Activated CD4-positive, alpha-beta T cell treated with anti-CD3 and anti-CD28 coated beads for 36 hours (primary cell): Measurements from ENCODE around the gene INSM1. TPM values are rescaled to one million over a fixed set of nuclear protein-coding genes. Genes with fewer than 3 reads are reported as not detected.

Experiments used
- ATAC-seq: fragments of 200-7000 bp; cut with Tn5 transposase; one replicate; pipeline ENCODE4 v1.10.0; 2021; ENCODE audit warnings: mild to moderate bottlenecking, moderate library complexity
- CTCF ChIA-PET: fragments of 350-600 bp; sonication (Branson Sonifier 250); formaldehyde crosslinking; loops from one replicate; lab custom pipeline; 2021; ENCODE audit warnings: antibody characterized with exemption; lab: Charles Lee
- POLR2A ChIA-PET: fragments of 350-600 bp; sonication (Branson Sonifier 250); formaldehyde crosslinking; loops from one replicate; lab custom pipeline; 2021; ENCODE audit warnings: antibody characterized with exemption, inconsistent platforms; lab: Charles Lee
- DNase-seq: peaks from one replicate; pipeline ENCODE4 v3.0.0-alpha.2; 2020
- H3K27ac Mint-ChIP-seq: one replicate; pipeline ENCODE4 v1.8.0; 2021; ENCODE audit warnings: mixed read lengths
- H3K27me3 Mint-ChIP-seq: one replicate; pipeline ENCODE4 v1.8.0; 2021; ENCODE audit warnings: mixed read lengths
- H3K36me3 Mint-ChIP-seq: one replicate; pipeline ENCODE4 v1.8.0; 2021; ENCODE audit warnings: low read depth, mixed read lengths
- H3K4me1 Mint-ChIP-seq: one replicate; pipeline ENCODE4 v1.8.0; 2021; ENCODE audit warnings: mixed read lengths
- H3K4me3 Mint-ChIP-seq: one replicate; pipeline ENCODE4 v1.8.0; 2021; ENCODE audit warnings: mild to moderate bottlenecking, moderate library complexity, mixed read lengths
- H3K9me3 Mint-ChIP-seq: one replicate; pipeline ENCODE4 v1.8.0; 2021; ENCODE audit warnings: low read depth, mixed read lengths
- intact Hi-C, 2 experiments: fragments of 100-400 bp; cut with DNase I in 1 of 2; cut with micrococcal nuclease in 1 of 2; formaldehyde crosslinking; loops; one replicate each; pipeline versions ENCODE4 v1.14.2 to v1.15.1; 2022 to 2024; cut with DNase I, micrococcal nuclease
- total RNA-seq, 2 experiments: library from RNA; stranded (reverse); gene quantifications; one replicate each; pipeline ENCODE4 v1.2.3, GENCODE V29; 2021

The INSM1 gene
- total RNA-seq, 2 experiments from 2014 or later: 6.1 to 6.8 TPM

DNA sequence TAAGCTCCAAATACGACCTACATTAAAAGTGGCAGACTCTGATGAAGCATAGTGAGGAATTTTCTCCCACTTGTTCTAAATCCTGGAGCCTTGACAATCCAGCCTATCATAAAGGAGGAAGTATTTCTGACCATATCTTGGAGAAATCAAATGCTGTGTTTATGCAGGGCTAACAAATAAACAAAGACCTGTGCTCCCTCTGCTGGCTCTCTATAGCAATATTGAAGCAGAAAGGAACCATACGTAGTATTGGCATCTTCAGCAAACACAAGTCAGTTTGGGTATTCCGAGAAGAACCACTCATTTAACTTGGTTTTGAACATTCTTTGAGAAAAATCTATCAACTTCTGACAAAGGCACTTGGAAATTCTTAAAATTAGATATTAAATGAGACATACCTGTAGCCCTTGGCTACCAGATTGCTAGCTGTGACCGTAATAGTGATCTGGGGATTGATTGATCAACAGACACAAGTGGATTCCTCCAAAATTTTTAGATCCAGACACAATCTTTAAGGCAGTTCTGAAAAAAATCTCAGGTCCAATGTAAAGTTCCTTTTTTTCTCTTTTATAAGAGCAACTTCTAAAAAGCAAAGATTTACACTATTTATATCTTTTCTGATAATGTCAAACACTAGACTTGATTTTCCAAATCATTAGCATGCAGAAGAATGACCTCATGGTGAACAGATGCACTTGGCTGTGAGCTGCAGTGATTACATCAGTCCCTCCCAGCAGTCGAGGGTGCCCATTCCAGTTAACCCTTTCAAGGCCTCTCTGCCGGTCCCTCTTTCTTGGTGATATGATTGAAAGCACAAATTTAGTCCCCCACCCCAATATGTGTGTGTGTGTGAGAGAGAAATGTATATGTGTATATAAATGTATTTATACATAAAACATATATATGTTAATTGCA, 40.2 kb downstream of the INSM1 start:
- Mint-ChIP-seq H3K36me3 (peaks cover 25% of the 10 kb centered on the region), H3K4me1 (peaks cover 34% of the 10 kb centered on the region), H3K9me3 (no peaks in the 10 kb centered on the region), H3K27me3 (no peaks in the 10 kb centered on the region), H3K27ac (no peak overlapping the region), H3K4me3 (no peak overlapping the region)
- POLR2A ChIA-PET: no interaction called here
- no peak for DNase-seq
- CTCF ChIA-PET: interaction anchor here (0.6 to 0.9 kb wide), 2 partner anchors 8 to 84 kb away, joined by 3 to 4 read pairs; no protein-coding TSS in a partner anchor
- no peak for ATAC-seq
- intact Hi-C loops: no loop called here

DNA sequence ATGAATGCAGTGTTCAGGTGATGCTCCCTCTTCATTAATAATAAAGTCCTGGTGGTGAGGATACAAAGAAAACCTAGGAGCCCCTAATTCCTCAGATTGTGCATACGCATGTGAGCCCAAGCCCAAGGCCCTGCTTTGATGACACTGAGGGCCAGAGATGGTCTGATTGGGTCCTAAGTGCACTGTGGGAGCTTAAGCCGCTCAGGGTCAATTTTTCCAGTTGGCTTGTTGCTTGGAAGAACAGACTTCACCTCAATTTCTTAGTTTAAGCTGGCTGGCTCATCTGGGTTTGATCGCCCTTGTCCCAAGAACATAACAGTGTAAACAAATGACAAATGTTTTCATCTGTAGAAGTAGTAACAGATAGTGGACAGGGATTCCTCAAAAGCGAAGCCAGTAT, 41.4 kb downstream of the INSM1 start:
- ChIA-PET POLR2A (no interaction called here), CTCF (interaction anchor here (0.7 to 1.8 kb wide), 5 partner anchors 9 to 83 kb away, joined by 3 to 5 read pairs (median 3); no protein-coding TSS in a partner anchor)
- intact Hi-C loops: no loop called here
- ATAC-seq (no peak), DNase-seq (no peak)
- H3K27me3 Mint-ChIP-seq: no peaks in the 10 kb centered on the region
- H3K27ac Mint-ChIP-seq: peak overlapping the region; percentile 9
- no peak overlapping the region for H3K4me3 Mint-ChIP-seq
- peaks cover 22% of the 10 kb centered on the region for H3K36me3 Mint-ChIP-seq
- H3K9me3 Mint-ChIP-seq: no peaks in the 10 kb centered on the region
- H3K4me1 Mint-ChIP-seq: peaks cover 41% of the 10 kb centered on the region

DNA sequence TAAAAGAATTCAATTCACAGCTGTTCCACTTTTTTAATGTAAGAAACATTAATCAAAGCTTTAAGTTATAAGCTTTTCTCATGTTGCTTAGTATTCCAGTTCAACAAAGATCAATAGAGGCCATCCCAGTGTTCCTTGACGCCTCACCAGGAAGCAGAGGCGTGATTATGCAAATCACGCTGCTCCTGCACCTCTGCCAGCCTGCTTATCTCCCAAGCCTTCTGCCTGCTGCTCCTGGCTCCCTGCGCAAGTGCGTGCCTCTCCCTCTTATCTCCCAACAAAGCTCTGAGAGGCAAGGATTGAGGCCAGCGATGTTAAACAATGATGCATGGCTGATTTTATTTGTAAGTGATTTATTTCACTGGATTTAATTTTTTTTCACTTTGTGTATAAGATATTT, 42.8 kb downstream of the INSM1 start:
- H3K4me3 Mint-ChIP-seq: peak overlapping the region; percentile 63
- ATAC-seq (no peak), DNase-seq (no peak)
- H3K27me3 Mint-ChIP-seq: no peaks in the 10 kb centered on the region
- ChIA-PET CTCF (interaction anchor here (0.8 to 2.3 kb wide), 6 partner anchors 15 to 183 kb away, joined by 3 to 8 read pairs (median 3); no protein-coding TSS in a partner anchor), POLR2A (no interaction called here)
- intact Hi-C loops: no loop called here
- H3K36me3 Mint-ChIP-seq: peaks cover 20% of the 10 kb centered on the region
- H3K4me1 Mint-ChIP-seq: peaks cover 49% of the 10 kb centered on the region
- H3K27ac Mint-ChIP-seq: peak overlapping the region; percentile 45
- no peaks in the 10 kb centered on the region for H3K9me3 Mint-ChIP-seq

DNA sequence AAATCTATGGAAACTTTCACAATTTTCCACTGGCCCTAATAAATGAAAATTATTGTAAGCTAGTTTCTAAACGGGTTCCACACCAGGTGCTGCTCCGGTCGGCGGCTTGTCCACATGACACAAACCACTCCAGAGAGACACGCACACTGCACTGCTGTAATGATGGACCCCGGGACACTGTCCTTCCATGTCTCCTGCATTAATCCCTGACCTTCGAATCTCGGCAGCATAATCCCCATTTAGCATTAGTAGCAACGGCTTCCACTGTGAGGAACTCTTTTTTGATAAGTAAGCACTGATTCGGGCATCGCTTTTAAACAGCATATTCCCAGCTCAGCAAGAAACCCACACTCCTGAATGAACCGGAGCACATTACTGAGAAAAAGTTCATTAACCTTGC, 43.5 kb downstream of the INSM1 start:
- H3K4me1 Mint-ChIP-seq: peaks cover 52% of the 10 kb centered on the region
- no peak for ATAC-seq
- CTCF ChIA-PET: interaction anchor here (0.8 to 2.3 kb wide), 4 partner anchors 40 to 414 kb away, joined by 3 to 8 read pairs (median 3); no protein-coding TSS in a partner anchor
- peaks cover 17% of the 10 kb centered on the region for H3K36me3 Mint-ChIP-seq
- peak overlapping the region; percentile 92 for H3K27ac Mint-ChIP-seq
- DNase-seq: no peak
- POLR2A ChIA-PET: no interaction called here
- H3K9me3 Mint-ChIP-seq: no peaks in the 10 kb centered on the region
- no peaks in the 10 kb centered on the region for H3K27me3 Mint-ChIP-seq
- intact Hi-C loops: no loop called here
- peak overlapping the region; percentile 63 for H3K4me3 Mint-ChIP-seq

DNA sequence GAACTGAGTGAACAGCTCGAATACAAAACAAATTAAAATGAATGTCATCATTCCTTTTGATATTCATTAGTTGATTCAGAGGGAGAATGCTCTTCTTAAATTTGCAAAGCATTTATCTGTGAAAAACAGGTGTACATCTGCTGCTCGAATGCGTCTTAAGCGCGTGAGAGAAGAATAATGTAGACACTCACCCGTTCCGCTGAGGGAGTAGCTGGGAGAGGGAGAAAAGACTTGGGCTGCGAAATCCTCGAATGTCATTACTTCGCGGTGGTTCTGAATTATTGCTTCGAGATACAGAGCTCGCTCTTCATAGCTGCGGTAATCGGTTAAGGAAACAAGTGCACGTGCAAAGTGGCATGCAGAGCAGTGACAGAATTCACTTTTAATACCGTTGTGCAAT, 43.9 kb downstream of the INSM1 start:
- ATAC-seq (no peak), DNase-seq (no peak)
- Mint-ChIP-seq H3K4me1 (peaks cover 52% of the 10 kb centered on the region), H3K4me3 (peak overlapping the region; percentile 63), H3K9me3 (no peaks in the 10 kb centered on the region), H3K36me3 (peaks cover 17% of the 10 kb centered on the region), H3K27me3 (no peaks in the 10 kb centered on the region), H3K27ac (peak overlapping the region; percentile 92)
- ChIA-PET CTCF (interaction anchor here (0.9 to 2.3 kb wide), 3 partner anchors 41 to 414 kb away, joined by 3 to 8 read pairs (median 3); no protein-coding TSS in a partner anchor), POLR2A (interaction anchor here (2.0 kb wide), 1 partner anchor 80 kb away, joined by 7 read pairs; no protein-coding TSS in a partner anchor)
- intact Hi-C loops: loop anchor here in 1 of 2 experiments (2.0 kb wide), 1 partner anchor 47 kb away; no protein-coding TSS in a partner anchor

DNA sequence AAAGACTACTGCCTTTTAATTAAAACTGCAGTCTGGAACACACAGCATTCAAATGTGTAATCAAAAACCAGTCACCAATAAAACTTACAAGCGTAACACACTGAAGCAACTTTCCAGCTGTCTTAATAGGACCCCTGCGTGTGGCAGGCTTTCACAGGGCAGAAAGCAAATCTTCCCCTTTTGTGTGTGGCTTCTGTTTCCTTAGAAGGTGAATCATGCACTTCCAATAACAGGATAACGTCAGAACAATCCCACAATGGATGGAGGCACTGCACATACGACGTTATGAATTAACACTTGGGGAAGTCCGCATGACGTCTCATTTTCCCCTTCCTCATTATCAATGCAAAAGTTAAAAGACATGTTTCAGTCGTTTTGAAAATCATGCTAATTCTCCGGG, 44.8 kb downstream of the INSM1 start:
- intact Hi-C loops: loop anchor here (1.0 to 2.0 kb wide), 3 partner anchors 48 to 79 kb away; no protein-coding TSS in a partner anchor
- peak; percentile 86 for ATAC-seq
- Mint-ChIP-seq H3K9me3 (no peaks in the 10 kb centered on the region), H3K27me3 (no peaks in the 10 kb centered on the region), H3K4me1 (peaks cover 60% of the 10 kb centered on the region), H3K27ac (peak overlapping the region; percentile 92), H3K4me3 (peak overlapping the region; percentile 63), H3K36me3 (peaks cover 14% of the 10 kb centered on the region)
- CTCF ChIA-PET: interaction anchor here (2.3 kb wide), 1 partner anchor 181 kb away, joined by 8 read pairs; no protein-coding TSS in a partner anchor
- DNase-seq: peak; percentile 55
- POLR2A ChIA-PET: interaction anchor here (2.0 kb wide), 1 partner anchor 79 kb away, joined by 7 read pairs; no protein-coding TSS in a partner anchor

DNA sequence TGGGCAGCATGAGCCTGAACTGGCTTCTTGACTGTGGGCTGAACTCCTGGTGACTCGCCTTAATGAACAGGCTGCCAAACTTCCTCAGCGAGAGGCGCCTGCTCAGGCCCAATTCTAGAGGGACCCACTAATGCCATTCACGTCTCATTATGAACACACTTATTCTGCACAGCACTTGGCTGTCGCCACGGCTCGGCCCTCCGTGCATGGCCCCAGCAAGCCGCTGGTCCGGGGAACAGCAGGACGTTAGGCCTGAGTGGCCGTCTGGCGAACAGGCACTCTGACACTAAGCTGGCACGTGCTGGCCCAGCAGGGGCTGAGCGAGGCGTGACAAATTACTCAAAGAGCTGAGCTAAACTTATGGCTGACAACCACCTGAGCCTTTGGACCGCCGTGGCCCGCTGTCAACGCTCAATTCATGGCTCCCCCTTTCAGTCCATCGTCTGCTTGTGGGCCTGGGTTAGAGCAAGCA, 45.9 kb downstream of the INSM1 start:
- H3K27ac Mint-ChIP-seq: peak overlapping the region; percentile 92
- H3K4me1 Mint-ChIP-seq: peaks cover 67% of the 10 kb centered on the region
- DNase-seq (no peak), ATAC-seq (no peak)
- no peaks in the 10 kb centered on the region for H3K9me3 Mint-ChIP-seq
- ChIA-PET CTCF (no interaction called here), POLR2A (interaction anchor here (2.0 kb wide), 1 partner anchor 78 kb away, joined by 7 read pairs; no protein-coding TSS in a partner anchor)
- H3K36me3 Mint-ChIP-seq: peaks cover 17% of the 10 kb centered on the region
- no peaks in the 10 kb centered on the region for H3K27me3 Mint-ChIP-seq
- intact Hi-C loops: loop anchor here (1.0 to 2.0 kb wide), 3 partner anchors 49 to 77 kb away; no protein-coding TSS in a partner anchor
- no peak overlapping the region for H3K4me3 Mint-ChIP-seq

DNA sequence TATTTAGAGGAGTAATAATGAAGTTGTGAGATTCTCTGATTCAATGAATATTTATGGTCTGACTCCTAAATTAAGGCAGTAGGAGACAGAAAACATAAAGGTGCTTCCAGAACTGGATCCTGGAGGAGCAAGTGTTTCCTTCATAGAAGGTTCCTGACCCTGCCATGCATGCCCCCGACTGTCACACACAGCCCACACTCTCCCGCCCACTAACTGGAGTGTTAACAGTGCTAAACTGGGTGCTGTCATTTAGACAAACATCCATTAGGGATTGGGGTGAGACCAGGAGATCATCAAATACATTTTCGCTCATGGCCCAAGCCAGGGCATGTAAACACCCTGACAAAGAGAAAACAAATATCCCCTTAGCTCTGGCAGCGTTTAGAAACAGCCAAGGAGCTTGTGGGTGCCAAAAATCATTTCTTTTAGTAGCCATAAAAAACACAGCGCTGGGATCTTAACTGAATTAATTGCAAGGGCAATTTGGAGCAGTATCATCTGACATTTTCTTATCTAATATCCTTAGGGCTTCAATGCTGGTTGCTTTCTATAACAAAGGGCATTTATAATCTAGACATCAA, 46.8 kb downstream of the INSM1 start:
- no peak overlapping the region for H3K4me3 Mint-ChIP-seq
- ChIA-PET CTCF (interaction anchor here (1.7 kb wide), 1 partner anchor 11 kb away, joined by 3 read pairs; no protein-coding TSS in a partner anchor), POLR2A (no interaction called here)
- no peaks in the 10 kb centered on the region for H3K27me3 Mint-ChIP-seq
- intact Hi-C loops: loop anchor here in 1 of 2 experiments (5.0 kb wide), 1 partner anchor 38 kb away; no protein-coding TSS in a partner anchor
- no peak for DNase-seq
- H3K27ac Mint-ChIP-seq: peak overlapping the region; percentile 69
- H3K36me3 Mint-ChIP-seq: peaks cover 15% of the 10 kb centered on the region
- no peak for ATAC-seq
- H3K9me3 Mint-ChIP-seq: no peaks in the 10 kb centered on the region
- peaks cover 65% of the 10 kb centered on the region for H3K4me1 Mint-ChIP-seq

DNA sequence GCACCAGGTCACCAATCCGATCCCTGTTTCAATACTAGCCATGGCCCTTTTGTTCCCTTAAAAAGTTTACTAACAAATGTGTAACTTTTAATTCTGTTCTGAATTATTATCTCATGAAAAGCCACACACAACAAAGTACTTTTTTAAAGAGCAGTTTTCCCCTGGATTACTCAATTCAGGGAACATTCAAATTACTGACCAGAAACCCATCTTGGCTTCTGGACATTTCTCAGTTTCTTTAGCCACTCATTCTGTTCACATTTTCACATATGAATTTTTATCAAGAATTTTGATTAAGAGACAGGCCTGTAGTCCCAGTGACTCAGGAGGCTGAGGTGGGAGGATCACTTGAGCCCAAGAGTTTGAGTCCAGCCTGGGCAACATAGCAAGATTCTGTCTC, 47.4 kb downstream of the INSM1 start:
- DNase-seq: no peak
- Mint-ChIP-seq H3K27me3 (no peaks in the 10 kb centered on the region), H3K36me3 (peaks cover 14% of the 10 kb centered on the region), H3K27ac (peak overlapping the region; percentile 69), H3K9me3 (no peaks in the 10 kb centered on the region), H3K4me3 (no peak overlapping the region), H3K4me1 (peaks cover 68% of the 10 kb centered on the region)
- no peak for ATAC-seq
- ChIA-PET CTCF (interaction anchor here (1.7 kb wide), 1 partner anchor 10 kb away, joined by 3 read pairs; no protein-coding TSS in a partner anchor), POLR2A (no interaction called here)
- intact Hi-C loops: loop anchor here in 1 of 2 experiments (5.0 kb wide), 1 partner anchor 37 kb away; no protein-coding TSS in a partner anchor

DNA sequence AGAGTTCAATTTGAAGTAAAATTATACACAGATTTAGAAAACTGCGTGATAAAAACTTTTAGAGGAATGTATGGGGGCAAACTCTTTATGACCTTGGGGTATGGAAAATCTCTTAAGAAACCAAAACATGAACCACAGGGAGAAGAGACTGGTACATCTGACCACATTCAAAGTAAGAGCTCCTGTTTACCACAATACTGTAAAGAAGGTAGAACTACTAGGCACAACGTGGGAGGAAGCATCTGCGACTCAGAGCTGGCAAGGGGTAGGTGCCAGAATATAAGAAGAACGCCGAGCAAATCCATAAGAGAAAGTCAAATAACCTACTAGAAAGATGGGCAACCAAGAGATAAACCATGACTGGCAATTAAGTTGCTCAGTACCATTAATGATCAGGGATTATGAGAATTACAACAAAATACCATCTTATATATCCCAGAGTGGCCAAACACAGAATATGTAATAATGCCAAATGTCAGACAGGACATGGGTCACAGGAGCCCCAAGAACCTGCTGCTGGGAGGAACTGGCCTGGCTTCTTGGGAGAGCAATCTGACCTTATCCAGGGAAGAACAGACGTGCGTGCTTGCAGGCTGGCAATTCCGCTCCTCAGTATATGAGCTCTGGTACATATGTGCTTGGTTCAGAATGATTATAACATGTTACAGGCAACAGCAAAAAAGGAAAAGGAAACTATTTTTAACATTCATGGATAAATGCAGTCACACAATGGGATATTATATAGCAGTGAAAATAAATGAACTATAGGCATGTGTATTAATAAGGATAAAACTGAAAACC, 50.2 kb downstream of the INSM1 start:
- peak; percentile 64 for ATAC-seq
- H3K4me1 Mint-ChIP-seq: peaks cover 56% of the 10 kb centered on the region
- ChIA-PET POLR2A (no interaction called here), CTCF (interaction anchor here (1.1 kb wide), 2 partner anchors 29 to 34 kb away, joined by 3 read pairs; no protein-coding TSS in a partner anchor)
- H3K9me3 Mint-ChIP-seq: no peaks in the 10 kb centered on the region
- H3K27me3 Mint-ChIP-seq: no peaks in the 10 kb centered on the region
- intact Hi-C loops: loop anchor here in 1 of 2 experiments (5.0 kb wide), 1 partner anchor 34 kb away; no protein-coding TSS in a partner anchor
- DNase-seq: peak; percentile 18
- no peak overlapping the region for H3K4me3 Mint-ChIP-seq
- peaks cover 6% of the 10 kb centered on the region for H3K36me3 Mint-ChIP-seq
- H3K27ac Mint-ChIP-seq: peak overlapping the region; percentile 28
